ENCODE data around the gene GNPNAT1.

- TF ChIP-seq CTCF (IDR thresholded peaks at IDR 0.05; ENCODE audit: insufficient read depth, low read depth, low read length) = no peak
- TF ChIP-seq EZH2 (IDR thresholded peaks at IDR 0.05; ENCODE audit: insufficient read depth, low read length) = no peak
Measured at GRCh38 chr14:52798826-52799225, 7.4 kb upstream of the GNPNAT1 start.
